Adrenal gland (tissue), 5 donors: ENCODE results near the gene SPATA9.

Experiments
- CTCF ChIP-seq, 6 experiments: fragments of 450-650 bp in 4 of 6; fragments of 200-600 bp in 2 of 6; sonication (generic) in 1 of 6; IDR thresholded peaks; 1 replicate in 5 of 6; 2 replicates in 1 of 6; pipeline versions ENCODE4 v1.5.1 to v1.8.0; 2016 to 2021; ENCODE audit warnings: antibody characterized with exemption in 6 of 6, mild to moderate bottlenecking in 2 of 6, moderate library complexity in 1 of 6
- POLR2A ChIP-seq, 2 donors: fragments of 450-650 bp; IDR thresholded peaks; one replicate each; pipeline ENCODE4 v1.6.1; 2017; ENCODE audit warnings: antibody characterized with exemption in 2 of 2, mild to moderate bottlenecking in 2 of 2, moderate library complexity in 1 of 2
- donor health status: DM: no; HTN: no; CAD: no.

- TF ChIP-seq CTCF (IDR thresholded peaks at IDR 0.05) (no peak), POLR2A (IDR thresholded peaks at IDR 0.05) (no peak)
These were observed 29.9 kb downstream of the SPATA9 start for GRCh38 chr5:95652849-95653248.
